ENCODE results near the gene HBA1.
"Not testable (repeated sequence)": the region's sequence is repeated elsewhere in the genome, so short reads cannot be mapped to it uniquely, and the experiment has no call there.

The HBA1 gene

DNA sequence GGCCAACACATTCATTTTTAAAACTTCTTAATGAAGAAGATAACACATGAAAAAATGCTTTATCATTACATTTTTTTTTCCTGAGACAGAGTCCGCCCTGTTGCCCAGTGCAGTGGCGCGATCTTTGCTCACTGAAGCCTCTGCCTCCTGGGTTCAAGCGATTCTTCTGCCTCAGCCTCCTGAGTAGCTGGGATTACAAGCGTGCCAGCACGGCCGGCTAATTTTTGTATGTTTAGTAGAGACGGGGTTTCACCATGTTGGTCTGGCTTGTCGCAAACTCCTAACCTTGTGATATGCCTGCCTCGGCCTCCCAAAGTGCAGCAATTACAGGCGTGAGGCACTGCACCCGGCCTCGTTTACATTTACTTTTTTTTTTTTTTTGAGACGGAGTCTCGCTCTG, 17.0 kb downstream of the HBA1 start:
- TF ChIP-seq TAF1 (IDR thresholded peaks at IDR 0.05; ENCODE audit: borderline replicate concordance, low read depth, low read length) (no peak), POLR2A (IDR thresholded peaks at IDR 0.05; ENCODE audit: low read depth, low read length) (no peak), POLR2AphosphoS5 (IDR thresholded peaks at IDR 0.05; ENCODE audit: low read depth, low read length) (no peak)
- FAIRE-seq (no peak), DNase-seq (ENCODE audit: insufficient read length) (no peak)

DNA sequence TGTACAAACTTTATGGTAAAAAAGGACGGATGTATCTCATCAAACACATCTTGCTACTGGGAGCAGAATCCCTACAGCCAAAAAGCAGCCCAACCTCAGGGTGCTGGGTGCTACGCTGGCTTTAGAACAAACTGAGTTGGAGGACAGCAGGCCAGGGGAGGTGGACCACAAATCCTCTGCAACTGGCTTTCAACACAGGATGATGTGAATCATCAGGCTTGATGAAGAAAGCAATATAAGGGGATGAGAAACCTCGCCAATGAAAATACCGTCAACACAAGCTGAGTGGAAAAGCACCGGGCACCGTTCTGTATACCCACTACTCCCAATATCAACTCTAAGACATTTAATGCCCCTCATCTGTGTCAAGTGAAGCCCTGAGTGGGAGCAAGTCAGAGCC, 18.0 kb downstream of the HBA1 start:
- FAIRE-seq (no peak), DNase-seq (ENCODE audit: insufficient read length) (no peak)
- no peak for TF ChIP-seq POLR2A (IDR thresholded peaks at IDR 0.05; ENCODE audit: low read depth, low read length)
- no peak for TF ChIP-seq TAF1 (IDR thresholded peaks at IDR 0.05; ENCODE audit: borderline replicate concordance, low read depth, low read length)
- TF ChIP-seq POLR2AphosphoS5 (IDR thresholded peaks at IDR 0.05; ENCODE audit: low read depth, low read length), result no peak

DNA sequence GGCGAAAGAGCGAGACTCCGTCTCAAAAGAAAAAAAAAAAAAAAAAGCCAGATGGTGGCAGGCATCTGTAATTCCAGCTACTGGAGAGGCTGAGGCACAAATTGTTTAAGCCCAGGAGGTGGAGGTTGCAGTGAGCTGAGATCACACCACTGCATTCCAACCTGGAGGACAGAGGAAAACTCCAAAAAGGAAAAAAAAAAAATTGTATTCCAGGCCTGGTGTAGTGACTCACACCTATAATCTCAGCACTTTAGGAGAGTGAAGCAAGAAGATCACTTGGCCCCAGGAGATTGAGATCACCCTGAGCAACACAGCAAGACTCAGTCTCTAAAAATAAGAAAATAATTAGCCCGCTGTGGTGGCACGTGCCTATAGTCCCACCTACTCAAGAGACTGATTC, 23.9 kb downstream of the HBA1 start:
- no peak for FAIRE-seq
- DNase-seq (ENCODE audit: insufficient read length), result no peak
- TF ChIP-seq TAF1 (IDR thresholded peaks at IDR 0.05; ENCODE audit: borderline replicate concordance, low read depth, low read length) (no peak), POLR2A (IDR thresholded peaks at IDR 0.05; ENCODE audit: low read depth, low read length) (no peak), POLR2AphosphoS5 (IDR thresholded peaks at IDR 0.05; ENCODE audit: low read depth, low read length) (no peak)

DNA sequence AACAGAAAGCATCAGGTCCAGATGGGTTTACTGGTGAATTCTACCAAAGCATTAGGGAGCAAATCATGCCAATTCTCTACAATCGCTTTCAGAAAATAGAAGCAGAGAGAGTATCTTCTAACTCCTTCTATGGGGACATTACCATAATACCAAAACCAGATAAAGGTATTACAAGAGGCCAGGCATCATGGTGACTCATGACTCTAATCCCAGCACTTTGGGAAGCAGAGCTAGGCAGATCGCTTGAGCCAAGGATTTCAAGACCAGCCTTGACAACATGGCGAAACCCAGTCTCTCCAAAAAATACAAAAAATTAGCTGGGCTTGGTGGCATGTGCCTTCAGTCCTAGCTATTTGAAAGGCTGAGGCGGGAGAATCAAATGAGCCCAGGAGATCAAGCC, 26.8 kb downstream of the HBA1 start:
- DNase-seq (ENCODE audit: insufficient read length) (no peak), FAIRE-seq (no peak)
- TF ChIP-seq POLR2A (IDR thresholded peaks at IDR 0.05; ENCODE audit: low read depth, low read length) (no peak), POLR2AphosphoS5 (IDR thresholded peaks at IDR 0.05; ENCODE audit: low read depth, low read length) (no peak)

DNA sequence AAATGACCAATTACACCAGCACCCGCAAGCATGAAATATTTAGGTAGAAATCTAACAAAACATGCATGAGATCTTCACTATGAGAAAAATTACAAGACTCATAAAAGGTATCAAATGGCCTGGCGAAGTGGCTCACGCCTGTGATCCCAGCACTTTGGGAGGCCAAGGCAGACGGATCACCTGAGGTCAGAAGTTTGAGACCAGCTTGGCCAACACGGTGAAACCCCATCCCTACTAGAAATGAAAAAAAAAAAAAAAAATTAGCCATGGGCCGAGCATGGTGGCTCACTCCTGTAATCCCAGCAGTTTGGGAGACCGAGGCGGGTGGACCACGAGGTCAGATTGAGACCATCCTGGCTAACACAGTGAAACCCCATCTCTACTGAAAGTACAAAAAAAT, 27.6 kb downstream of the HBA1 start:
- not testable (repeated sequence) for DNase-seq (ENCODE audit: insufficient read length); FAIRE-seq

DNA sequence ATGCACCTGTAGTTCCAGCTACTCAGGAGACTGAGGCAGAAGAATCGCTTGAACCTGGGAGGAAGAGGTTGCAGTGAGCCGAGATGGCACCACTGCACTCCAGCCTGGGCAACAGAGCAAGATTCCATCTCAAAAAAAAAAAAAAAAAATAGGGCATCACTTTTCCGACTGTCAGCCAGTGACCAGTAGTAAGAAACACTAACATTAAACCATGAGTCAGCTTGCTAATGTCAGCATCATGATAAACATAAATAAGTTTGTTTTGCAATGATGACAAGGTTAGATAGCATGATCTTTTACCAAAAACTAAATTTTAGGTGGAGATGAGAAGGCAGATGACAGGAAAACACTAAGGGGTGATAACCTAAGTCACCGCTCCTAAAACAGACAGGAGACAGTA, 32.9 kb downstream of the HBA1 start:
- not testable (repeated sequence) for DNase-seq (ENCODE audit: insufficient read length); FAIRE-seq

DNA sequence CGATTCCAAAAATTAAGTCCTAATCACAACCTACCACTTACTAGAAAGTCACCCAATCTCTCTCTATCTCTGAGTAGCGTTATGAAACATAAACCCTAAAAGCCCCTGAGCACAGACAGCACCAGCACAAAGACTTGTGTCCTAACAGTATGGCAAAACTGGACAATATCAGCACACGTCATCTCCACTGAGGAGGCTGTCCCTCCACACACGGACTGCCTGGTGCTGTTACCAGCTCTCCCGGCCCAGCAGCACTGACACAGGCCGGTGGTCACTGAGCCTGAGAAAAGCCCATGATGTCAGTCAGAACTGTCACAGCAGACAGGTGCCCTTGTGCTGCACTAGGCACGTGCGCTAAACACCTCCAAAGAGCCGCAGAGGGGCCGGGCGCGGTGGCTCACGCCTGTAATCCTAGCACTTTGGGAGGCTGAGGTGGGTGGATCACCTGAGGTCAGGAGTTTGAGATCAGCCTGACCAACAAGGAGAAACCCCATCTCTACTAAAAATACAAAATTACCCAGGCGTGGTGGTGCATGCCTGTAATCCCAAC, 35.2 kb downstream of the HBA1 start:
- FAIRE-seq; DNase-seq (ENCODE audit: insufficient read length): not testable (repeated sequence)

DNA sequence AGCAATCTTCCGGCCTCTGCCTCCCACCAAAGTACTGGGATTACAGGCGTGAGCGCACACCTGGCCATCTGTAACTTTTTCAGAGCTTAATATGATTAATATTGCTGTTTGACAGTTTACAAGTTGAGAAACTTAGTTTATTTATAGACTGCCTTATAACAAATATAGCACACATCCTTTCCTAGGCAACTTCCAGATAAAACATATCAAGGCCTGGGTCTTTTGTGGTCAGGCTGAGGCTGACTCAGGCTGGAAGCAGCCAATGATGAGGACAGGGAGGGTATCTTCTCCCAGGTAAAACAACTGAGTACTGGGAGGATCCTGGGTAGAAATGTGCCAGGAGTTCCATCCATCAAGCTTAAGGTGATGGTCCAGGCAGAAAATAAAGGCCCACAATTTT, 36.5 kb downstream of the HBA1 start:
- FAIRE-seq (no peak), DNase-seq (ENCODE audit: insufficient read length) (no peak)
- TF ChIP-seq TAF1 (IDR thresholded peaks at IDR 0.05; ENCODE audit: borderline replicate concordance, low read depth, low read length), result no peak
- TF ChIP-seq POLR2AphosphoS5 (IDR thresholded peaks at IDR 0.05; ENCODE audit: low read depth, low read length), result no peak
- TF ChIP-seq POLR2A (IDR thresholded peaks at IDR 0.05; ENCODE audit: low read depth, low read length), result no peak

DNA sequence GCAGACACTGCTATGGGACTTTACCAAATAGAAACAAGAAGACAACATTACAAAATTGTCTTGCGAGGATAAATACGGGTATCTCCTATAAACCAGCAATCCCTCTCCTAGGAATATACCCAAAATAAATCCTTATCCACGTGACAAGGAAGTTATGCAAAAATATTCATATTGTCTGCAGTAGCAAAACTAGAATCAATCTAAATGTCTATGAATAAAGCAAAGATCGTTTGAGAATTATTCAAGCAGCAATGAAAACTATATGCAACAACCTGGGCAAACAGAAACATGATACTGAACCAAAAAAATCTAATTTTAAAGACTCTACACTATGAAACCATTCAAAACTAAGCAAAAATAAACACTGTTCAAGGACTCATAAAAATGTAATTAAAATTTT, 43.5 kb downstream of the HBA1 start:
- DNase-seq (ENCODE audit: insufficient read length) (no peak), FAIRE-seq (no peak)
- TF ChIP-seq POLR2AphosphoS5 (IDR thresholded peaks at IDR 0.05; ENCODE audit: low read depth, low read length) (no peak), POLR2A (IDR thresholded peaks at IDR 0.05; ENCODE audit: low read depth, low read length) (no peak), TAF1 (IDR thresholded peaks at IDR 0.05; ENCODE audit: borderline replicate concordance, low read depth, low read length) (no peak)

Measured in GM12892 (cell line).